HG02642 (cell line): Measurements from ENCODE around the gene KIFC1.

Source experiments
- ATAC-seq: cut with Tn5 transposase; IDR thresholded peaks from one replicate; pipeline ENCODE4 v1.9.1; 2021; ENCODE audit warnings: mild to moderate bottlenecking; ENCODE audit not compliant: unreplicated experiment, poor library complexity

KIFC1 gene

DNA sequence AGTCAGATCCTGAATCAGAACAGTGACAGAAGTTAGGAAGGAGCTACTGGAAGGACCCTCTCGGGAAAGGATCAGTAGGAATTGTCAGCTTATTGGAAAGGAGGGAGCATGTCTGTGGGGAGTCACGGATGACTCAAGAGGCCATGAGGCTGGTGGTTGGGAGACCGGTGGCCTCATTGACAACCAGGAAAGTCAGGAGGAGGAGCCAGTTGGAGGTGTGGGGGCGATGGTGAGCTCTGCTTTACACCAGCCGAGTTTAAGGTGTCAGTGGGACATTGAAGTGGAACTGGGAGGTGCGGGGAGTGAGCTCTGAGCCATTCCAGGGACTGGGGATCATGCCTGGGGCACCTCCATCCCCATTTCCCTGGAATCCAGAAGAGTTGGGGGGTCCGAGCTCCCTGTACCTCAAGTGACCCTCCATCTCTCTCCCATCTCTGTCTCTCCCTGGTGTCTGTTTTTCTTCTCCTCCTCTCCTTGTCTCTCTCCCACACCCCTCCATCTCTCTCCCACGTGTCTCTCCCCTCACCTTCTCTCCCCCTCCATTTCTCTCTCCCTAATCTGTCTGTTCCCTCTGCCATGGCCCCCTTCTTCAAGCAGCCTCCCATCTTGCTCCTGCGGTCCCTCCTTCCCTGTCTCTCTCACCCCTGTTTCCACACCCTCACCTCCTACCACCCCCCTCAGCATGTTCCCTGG is 48.5 kb downstream of the KIFC1 start:
- ATAC-seq: no peak

DNA sequence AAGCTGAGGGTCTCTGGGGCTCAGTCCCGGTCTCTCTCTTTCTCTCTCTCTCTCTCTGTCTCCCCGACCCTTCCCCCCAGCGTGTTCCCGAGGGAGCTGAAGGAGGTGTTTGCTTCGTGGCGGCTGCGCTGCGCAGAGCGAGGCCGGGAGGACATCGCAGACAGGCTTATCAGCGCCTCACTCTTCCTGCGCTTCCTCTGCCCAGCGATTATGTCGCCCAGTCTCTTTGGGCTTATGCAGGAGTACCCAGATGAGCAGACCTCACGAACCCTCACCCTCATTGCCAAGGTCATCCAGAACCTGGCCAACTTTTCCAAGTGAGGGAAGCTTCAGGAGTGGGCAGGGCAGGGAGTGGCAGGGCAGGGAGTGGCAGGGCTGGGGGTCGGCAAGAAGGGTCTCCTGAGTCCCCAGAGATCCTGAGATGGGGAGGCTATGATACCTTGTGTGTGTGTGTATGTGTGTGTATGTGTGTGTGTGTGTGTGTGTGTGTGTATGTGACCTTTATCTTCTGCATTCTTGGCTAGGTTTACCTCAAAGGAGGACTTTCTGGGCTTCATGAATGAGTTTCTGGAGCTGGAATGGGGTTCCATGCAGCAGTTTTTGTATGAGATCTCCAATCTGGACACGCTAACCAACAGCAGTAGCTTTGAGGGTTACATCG is 49.2 kb downstream of the KIFC1 start:
- ATAC-seq: no peak

DNA sequence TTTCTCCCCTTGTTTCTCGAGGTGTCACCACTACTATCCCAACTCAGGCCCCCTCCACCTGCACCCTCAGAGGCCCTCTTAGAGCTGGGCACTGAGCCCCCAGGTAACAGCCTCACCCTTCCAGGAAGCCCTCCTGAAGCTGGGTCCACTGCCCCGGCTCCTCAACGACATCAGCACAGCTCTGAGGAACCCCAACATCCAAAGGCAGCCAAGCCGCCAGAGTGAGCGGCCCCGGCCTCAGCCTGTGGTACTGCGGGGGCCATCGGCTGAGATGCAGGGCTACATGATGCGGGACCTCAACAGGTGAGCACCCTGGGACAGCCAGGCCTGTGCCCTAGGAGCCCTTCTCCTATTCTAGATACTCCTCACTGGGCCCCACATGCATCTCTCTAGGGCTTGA is 49.8 kb downstream of the KIFC1 start:
- no peak for ATAC-seq

DNA sequence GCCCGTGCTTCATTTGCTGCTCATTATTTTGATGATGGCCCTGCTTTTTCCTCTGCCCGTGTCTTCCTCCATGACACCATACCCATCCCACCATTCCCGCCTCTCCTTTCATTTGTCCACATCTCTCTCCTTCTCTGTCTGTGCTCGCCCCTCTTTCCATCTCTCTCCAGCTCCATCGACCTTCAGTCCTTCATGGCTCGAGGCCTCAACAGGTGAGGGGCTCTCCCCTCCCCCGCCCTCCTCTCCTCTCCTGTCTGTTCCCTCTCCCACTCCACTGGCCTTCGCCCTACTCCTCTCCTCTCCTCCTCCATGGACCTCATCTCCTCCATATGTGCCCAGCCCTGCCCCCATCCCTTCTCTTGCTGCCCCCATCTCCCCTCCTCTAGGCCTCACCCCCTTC is 50.7 kb downstream of the KIFC1 start:
- ATAC-seq: no peak

DNA sequence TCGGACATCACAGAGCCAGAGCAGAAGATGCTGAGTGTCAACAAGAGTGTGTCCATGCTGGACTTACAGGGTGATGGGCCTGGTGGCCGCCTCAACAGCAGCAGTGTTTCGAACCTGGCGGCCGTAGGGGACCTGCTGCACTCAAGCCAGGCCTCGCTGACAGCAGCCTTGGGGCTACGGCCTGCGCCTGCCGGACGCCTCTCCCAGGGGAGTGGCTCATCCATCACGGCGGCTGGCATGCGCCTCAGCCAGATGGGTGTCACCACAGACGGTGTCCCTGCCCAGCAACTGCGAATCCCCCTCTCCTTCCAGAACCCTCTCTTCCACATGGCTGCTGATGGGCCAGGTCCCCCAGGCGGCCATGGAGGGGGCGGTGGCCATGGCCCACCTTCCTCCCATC is 51.4 kb downstream of the KIFC1 start:
- no peak for ATAC-seq

DNA sequence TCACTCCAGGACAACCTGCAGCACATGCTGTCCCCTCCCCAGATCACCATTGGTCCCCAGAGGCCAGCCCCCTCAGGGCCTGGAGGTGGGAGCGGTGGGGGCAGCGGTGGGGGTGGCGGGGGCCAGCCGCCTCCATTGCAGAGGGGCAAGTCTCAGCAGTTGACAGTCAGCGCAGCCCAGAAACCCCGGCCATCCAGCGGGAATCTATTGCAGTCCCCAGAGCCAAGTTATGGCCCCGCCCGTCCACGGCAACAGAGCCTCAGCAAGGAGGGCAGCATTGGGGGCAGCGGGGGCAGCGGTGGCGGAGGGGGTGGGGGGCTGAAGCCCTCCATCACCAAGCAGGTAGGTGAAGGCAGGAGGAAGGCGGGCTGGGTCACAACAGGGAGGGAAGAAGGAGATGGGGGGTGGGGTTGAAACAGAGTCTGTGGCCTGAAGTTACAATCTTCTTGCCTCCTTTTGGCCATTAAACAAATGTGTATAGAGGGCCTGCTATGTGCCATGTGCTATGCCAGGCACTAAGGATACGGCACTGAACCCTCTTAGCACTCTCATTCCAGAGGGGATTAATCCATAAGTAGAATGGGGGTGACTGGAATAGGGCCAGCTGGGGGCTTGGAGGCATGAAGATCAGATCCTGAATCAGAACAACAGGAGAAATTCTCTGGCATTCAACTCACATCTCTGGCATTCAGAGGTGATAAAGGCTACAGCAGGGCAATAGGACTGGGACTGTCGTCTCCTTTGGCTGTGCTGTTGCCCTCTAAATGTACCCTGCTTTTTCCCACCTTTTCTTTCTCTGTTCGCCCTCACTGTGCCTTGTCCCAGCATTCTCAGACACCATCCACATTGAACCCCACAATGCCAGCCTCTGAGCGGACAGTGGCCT is 52.2 kb downstream of the KIFC1 start:
- no peak for ATAC-seq

DNA sequence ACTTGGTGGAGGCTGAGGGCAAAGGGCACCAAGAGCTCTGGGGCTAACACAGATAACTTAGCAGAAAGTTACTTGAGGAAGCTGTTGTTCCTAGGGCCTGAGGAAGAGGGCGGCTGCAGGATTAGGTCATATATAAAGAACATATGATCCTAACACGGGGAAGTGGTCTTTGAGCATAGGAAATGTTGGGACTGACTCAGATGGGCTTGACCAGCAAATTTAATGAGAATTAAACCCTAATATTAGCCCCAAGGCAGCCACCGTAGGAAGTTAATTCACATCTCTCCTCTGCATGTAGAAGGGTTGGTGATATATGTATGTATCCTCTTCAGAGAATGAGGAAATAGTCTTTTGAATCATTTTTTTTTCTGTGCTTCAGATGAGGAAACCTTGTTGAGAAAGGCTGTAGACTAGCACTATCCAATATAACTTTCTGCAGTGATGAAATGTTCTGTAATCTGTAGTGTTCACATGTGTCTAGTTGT is 53.5 kb downstream of the KIFC1 start:
- no peak for ATAC-seq

DNA sequence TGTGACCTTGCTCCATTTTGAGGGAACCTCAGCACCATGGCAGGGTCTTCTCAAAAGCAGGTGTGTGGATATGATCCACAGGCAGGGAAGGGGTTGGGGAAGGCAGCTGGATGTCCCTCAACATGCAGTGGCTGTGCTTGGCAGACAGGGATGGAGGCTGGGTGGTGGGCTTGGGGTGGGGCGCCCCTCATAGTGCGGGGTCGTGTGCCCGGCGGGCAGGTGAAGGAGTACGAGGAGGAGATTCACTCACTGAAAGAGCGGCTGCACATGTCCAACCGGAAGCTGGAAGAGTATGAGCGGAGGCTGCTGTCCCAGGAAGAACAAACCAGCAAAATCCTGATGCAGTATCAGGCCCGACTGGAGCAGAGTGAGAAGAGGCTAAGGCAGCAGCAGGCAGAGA is 54.7 kb downstream of the KIFC1 start:
- no peak for ATAC-seq

DNA sequence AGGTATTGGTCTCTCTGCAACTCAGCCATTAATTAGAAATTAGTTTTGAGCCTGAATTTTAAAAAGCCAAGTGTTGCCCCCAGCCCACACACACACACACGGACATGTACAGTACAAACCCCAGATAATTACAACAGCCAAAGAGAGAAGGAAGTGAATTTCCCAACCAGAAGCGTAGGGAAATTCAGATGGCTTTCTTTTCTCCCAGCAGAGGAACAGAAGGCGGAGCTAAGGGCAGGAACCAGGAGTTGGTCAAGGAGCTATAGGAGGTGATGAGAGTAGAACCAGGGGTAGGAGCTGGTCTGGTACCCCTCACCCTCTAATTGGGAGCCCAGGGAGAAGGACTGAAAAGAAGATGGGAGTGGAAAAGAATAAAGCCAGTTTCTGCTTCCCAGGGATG is 58.8 kb downstream of the KIFC1 start:
- ATAC-seq: no peak

DNA sequence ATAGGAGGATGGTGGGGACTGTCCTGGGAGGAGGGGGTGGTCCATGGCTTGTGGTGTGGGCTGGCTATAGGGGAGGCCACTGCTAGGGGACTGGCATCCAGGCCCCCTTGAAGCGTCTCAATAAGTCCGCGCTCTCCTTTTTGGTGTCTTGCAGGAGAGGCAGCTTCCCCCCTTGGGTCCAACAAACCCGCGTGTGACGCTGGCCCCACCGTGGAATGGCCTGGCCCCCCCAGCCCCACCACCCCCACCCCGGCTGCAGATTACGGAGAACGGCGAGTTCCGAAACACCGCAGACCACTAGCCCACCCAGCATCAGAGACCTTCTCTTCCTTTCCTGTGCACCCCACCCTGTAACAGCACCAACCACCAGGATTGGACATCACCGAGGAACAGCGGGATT is 60.0 kb downstream of the KIFC1 start:
- no peak for ATAC-seq

DNA sequence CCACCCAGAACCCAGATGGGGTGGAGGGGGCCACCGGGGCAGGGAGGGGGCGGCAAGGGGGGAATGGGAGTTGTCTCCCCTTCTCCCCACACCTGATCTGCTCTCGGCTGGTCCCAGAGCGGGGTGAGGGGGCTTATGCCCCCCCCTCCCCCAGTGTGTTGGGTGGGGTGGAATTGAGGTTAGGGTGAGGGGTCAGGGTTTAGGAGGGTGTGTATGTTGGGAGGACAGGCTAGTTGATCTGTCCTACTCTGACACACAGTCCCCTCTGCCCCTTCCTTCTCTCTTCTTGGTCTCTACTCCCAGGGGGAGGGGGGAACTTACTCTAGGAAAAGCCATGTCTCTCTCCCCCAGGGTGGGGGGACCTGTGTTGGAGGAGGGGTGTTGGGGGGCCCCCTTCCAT is 60.9 kb downstream of the KIFC1 start:
- ATAC-seq: no peak

DNA sequence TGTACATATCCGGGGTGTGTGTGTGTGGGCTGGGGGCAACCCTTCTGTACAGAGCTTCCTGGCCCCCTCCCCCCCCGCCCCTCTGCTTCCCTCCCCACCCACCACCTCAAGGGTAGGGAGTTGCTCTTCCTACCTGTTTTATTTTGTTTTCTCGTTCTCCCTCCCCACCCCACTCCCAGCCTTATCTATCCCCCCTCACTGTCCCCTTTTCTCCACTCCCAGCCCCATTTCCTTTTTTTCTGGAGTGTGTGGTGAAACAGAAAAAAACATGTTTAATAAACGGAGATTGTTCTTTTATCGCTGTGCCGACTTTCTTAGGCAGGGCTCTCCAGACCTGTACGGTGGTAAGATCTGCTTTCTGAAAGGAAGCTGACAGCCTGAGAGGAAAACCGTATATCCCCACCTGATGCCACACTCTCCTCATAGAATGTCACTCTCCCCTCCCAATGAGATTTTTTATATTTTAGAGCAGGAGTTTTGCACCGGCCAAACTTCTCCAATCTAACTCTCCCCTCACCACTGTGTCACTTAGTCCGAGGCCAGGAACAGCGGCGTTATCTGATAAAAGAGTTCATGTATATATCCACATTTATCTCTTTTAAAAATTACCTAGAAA is 61.9 kb downstream of the KIFC1 start:
- ATAC-seq: no peak

DNA sequence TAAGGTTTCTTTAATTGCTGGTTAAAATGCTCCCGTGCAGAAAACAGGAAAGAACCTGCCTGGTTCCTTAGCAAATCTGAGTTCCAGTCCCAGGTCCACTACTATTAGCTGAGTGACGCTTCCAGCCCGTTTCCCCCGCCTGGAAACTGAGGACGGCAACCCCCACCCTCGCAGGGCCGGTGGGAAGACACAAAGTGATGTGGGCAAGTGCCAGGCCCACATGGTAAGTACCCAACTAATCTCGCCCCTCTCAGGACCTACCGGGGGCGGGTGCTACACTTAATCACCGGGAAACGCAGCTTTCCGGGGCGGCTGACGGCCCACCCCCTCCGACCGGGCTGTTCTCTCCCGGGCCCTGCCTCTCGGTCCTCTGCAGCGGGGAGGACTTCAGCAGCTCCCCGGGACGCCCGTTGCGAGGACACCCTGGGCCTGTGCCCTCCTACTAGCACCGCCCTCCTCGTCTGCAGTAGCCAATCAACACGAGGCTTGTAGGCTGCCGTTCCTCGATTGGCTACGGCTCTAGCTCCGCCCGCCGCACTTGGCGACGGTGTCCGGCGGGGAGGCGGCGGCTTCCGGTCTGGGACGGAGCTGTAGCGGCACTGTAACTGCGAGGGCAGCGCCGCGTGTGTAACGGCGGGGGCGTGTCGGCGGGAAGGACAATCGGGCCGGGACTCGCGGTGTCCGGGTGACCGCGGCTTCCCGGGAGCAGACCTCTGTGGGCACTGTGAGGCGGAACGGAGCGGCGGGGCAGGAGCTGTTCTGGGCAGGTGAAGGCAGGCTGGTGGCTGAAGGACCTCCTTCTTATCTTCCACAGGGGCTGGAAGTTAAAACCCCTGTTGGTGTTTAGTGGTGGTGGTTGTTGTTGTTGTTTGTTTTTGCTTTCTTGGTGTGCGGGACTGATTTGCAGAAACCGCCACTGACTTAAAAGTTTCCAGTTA is 62.7 kb downstream of the KIFC1 start, which contains the start of gene ZBTB9:
TSS of gene ZBTB9 (plus strand) at position 568 of the 938 bp plus-strand sequence. CDS start 525 bp downstream, outside the sequence.
- ATAC-seq: peak; percentile 97

DNA sequence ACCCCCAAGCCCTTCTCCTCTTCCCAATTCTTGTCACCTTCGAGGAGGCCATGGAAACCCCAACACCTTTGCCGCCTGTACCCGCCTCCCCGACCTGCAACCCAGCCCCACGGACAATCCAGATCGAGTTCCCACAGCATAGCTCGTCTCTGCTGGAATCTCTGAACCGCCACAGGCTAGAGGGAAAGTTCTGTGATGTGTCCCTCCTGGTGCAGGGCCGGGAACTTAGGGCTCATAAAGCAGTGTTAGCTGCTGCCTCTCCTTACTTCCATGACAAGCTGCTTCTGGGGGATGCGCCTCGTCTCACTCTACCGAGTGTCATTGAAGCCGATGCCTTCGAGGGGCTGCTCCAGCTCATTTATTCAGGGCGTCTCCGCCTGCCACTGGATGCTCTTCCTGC is 63.4 kb downstream of the KIFC1 start:
- no peak for ATAC-seq

DNA sequence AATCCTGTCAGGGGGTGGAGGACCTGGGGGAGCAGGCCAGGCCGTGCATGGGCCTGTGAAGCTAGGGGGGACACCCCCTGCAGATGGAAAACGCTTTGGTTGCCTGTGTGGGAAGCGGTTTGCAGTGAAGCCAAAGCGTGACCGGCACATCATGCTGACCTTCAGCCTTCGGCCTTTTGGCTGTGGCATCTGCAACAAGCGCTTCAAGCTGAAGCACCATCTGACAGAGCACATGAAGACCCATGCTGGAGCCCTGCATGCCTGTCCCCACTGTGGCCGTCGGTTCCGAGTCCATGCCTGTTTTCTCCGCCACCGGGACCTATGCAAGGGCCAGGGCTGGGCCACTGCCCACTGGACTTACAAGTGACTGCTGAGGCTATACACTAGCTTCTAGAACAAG is 64.5 kb downstream of the KIFC1 start:
- ATAC-seq: no peak

DNA sequence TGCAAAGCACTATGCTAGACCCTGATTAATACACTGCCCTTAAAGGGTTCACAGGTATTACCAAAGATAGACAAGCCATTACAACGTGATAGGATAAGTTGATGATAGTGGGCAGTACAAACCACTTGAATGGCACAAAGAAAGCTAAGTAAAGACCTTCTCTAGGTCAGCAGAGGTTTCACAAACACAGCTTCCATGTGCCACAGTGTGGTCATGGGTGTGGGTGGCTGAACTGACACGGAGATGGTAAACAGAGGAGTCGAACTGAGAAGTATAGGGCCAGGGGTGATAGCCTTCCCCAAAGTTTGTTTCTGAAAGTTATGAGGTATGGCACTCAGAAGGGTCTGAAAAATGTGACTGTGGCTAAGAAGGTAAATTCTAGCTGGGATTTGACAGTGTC is 67.1 kb downstream of the KIFC1 start:
- ATAC-seq: no peak

DNA sequence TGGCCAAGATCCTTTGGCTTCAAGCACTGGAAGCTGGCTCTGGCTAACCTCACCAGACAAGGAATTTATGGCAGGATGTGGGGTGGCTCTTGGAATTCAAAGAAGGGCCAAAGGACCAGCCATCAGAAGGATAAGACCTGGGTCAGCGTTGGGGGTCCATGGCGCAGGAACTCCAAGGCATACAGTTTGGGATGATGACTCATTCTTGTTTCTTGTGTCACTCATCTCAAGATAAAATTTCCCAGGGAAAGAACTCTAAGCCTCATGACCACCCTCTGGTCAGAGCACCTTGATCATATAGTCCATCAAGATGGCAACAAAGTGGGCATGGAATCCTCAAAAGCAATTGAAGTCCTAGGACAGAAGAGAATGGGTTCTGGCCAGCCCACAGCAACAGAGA is 67.6 kb downstream of the KIFC1 start:
- no peak for ATAC-seq
